GM12874 (cell line): ENCODE measurements around the gene FMN1.

Source experiments
- TF ChIP-seq, protein P1 (sequence below): IDR thresholded peaks from 2 replicates; pipeline ENCODE4 v1.5.1; 2011; ENCODE audit warnings: low read depth, mild to moderate bottlenecking, control low read depth, low read length, moderate library complexity; ENCODE audit not compliant: insufficient read depth

The FMN1 gene

GRCh38 chr15:33009603-33010002, 184.9 kb downstream of the FMN1 start:
- TF ChIP-seq, protein P1, sequence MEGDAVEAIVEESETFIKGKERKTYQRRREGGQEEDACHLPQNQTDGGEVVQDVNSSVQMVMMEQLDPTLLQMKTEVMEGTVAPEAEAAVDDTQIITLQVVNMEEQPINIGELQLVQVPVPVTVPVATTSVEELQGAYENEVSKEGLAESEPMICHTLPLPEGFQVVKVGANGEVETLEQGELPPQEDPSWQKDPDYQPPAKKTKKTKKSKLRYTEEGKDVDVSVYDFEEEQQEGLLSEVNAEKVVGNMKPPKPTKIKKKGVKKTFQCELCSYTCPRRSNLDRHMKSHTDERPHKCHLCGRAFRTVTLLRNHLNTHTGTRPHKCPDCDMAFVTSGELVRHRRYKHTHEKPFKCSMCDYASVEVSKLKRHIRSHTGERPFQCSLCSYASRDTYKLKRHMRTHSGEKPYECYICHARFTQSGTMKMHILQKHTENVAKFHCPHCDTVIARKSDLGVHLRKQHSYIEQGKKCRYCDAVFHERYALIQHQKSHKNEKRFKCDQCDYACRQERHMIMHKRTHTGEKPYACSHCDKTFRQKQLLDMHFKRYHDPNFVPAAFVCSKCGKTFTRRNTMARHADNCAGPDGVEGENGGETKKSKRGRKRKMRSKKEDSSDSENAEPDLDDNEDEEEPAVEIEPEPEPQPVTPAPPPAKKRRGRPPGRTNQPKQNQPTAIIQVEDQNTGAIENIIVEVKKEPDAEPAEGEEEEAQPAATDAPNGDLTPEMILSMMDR: no peak

GRCh38 chr15:33009026-33009425, 185.5 kb downstream of the FMN1 start:
- TF ChIP-seq, protein P1: no peak

GRCh38 chr15:33008284-33008995, 186.1 kb downstream of the FMN1 start:
- TF ChIP-seq, protein P1: no peak

- TF ChIP-seq, protein P1: no peak
Observed at GRCh38 chr15:33007303-33007855, 187.1 kb downstream of the FMN1 start.

- TF ChIP-seq, protein P1: no peak
Observed at GRCh38 chr15:33005582-33005981, 188.9 kb downstream of the FMN1 start.

GRCh38 chr15:33001926-33002325, 192.6 kb downstream of the FMN1 start:
- TF ChIP-seq, protein P1: no peak

GRCh38 chr15:32998979-32999672, 195.4 kb downstream of the FMN1 start:
- TF ChIP-seq, protein P1: no peak
